Adipocyte (in vitro differentiated cells): ENCODE data around the gene ICAM2.

ENCODE experiments used
- DNase-seq: peaks from one replicate; pipeline ENCODE4 v3.0.0-alpha.2; 2015; ENCODE audit warnings: low read depth
- H3K27me3 ChIP-seq: replicated peaks from 2 replicates; pipeline ENCODE4 v1.7.0; 2013; ENCODE audit warnings: mild to moderate bottlenecking, low read length, moderate library complexity; ENCODE audit not compliant: control insufficient read depth, insufficient read depth
- H3K36me3 ChIP-seq: 2 replicates; pipeline ENCODE4 v1.7.0; 2013; ENCODE audit warnings: low read length, mild to moderate bottlenecking, moderate library complexity; ENCODE audit not compliant: control insufficient read depth, insufficient read depth, severe bottlenecking
- H3K4me1 ChIP-seq: 2 replicates; pipeline ENCODE4 v1.7.0; 2013; ENCODE audit warnings: mild to moderate bottlenecking, low read length, moderate library complexity; ENCODE audit not compliant: control insufficient read depth, insufficient read depth
- H3K4me3 ChIP-seq: 2 replicates; pipeline ENCODE4 v1.7.0; 2013; ENCODE audit warnings: mild to moderate bottlenecking, low read length, moderate library complexity
- H3K9ac ChIP-seq: 2 replicates; pipeline ENCODE4 v1.7.0; 2013; ENCODE audit warnings: mild to moderate bottlenecking, low read length, moderate library complexity
- H3K9me3 ChIP-seq: 2 replicates; pipeline ENCODE4 v1.7.0; 2013; ENCODE audit warnings: mild to moderate bottlenecking, low read length, moderate library complexity; ENCODE audit not compliant: control insufficient read depth

ICAM2 gene

DNA sequence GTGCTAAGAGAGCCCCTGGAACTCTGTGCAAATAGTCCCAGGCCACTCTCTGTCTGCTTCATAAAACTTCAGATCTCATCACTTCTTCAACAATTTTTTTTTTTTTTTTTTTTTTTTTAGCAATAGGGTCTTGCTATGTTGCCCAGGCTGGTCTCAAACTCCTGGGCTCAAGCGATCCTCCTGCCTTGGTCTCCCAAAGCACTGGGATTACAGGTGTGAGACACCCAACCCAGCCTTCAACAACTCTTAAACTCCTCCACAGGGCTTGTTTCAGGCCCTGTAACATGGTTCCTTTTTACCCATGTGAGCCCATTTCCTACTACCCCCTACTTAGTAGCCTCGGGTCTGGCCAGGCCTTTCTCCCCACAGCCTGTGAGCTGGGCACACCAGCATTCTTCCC lies 39.3 kb upstream of the ICAM2 start:
- Histone ChIP-seq H3K4me3 (no peak overlapping the region), H3K27me3 (no peaks in the 10 kb centered on the region), H3K9me3 (no peaks in the 10 kb centered on the region), H3K36me3 (peaks cover 62% of the 10 kb centered on the region), H3K9ac (no peak overlapping the region), H3K4me1 (no peaks in the 10 kb centered on the region)
- DNase-seq = no peak

DNA sequence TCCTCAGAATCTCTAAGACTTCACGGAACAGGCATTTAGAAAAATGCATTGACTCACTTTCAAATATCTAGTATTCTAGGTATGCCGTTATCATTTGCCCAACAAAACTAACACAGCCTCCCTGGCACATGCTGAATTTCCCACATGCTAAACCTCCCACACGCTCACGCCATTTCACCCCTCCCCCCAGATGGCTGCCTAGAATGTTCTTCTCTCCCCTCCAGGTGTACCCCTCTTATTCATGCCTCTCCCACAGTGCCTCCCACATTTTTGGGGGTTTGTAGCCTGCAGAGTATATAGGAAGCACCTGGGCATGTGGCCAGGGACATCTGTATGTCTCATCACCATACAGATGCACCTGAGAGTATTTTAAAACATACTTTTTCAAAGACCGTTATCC lies 38.2 kb upstream of the ICAM2 start:
- Histone ChIP-seq H3K9ac (no peak overlapping the region), H3K27me3 (no peaks in the 10 kb centered on the region), H3K4me3 (no peak overlapping the region), H3K4me1 (no peaks in the 10 kb centered on the region), H3K36me3 (peaks cover 63% of the 10 kb centered on the region), H3K9me3 (no peaks in the 10 kb centered on the region)
- DNase-seq = no peak

DNA sequence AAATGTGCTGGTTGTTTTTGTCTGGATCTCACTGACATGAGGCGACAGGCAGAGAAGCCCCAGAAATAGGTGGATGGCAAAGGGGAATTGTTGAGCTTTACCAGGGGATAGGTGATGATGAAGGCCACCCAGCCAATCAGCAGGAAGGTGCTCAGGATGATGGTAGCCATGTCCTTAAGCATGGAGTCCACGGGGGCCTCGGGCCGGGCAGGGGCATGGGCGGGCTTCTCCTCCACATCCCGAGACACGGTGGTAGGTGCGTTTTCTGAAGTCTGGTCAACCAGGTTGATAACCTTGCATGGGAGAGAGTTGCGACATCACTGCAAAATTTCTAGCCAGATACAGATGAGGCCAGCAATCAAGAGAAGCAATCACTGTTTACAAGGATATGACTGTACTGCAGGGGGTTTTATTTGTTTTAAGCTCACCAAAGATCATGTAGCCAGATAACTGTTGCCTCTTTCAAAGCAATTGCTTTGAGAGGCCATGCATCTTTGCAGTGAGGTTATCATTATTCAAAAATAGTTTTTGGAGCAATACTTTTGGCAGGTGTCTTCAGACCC lies 37.3 kb upstream of the ICAM2 start:
- Histone ChIP-seq H3K9ac (no peak overlapping the region), H3K27me3 (no peaks in the 10 kb centered on the region), H3K4me1 (no peaks in the 10 kb centered on the region), H3K9me3 (no peaks in the 10 kb centered on the region), H3K36me3 (peaks cover 66% of the 10 kb centered on the region), H3K4me3 (no peak overlapping the region)
- no peak for DNase-seq

DNA sequence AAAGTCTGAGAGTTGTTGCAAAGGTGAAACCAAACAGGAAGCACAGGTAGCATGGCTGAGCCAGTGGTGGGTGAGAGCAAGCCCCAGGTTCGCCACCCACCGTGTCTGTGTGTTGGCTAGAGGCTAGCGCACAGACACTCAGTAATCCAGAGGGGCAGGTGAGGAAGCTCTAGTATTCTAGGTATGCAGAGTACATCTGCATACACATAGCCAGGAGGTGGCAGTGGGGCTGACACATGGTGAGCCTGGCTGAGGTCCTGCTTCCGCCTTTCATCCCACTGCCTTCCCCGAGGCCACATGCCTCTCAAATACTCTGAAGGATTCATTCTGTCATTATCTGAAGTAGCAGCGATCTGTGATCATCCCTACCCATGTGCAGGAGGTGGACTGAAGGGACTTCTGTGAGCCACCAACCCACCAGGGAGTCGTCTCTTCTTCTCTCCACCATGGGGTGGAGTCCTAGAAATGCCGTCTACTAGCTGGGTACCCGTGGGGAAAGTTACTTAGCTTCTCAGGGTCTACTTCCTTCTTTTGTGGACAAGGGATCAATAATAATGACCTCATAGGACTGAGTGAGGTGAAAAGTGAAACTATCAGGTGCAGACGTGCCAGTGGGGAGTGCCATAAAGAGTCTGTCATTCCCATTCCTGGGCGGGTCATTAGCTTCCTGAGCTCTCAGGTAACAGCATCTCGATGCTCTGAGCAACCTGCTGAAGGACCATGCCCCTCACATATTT lies 36.0 kb upstream of the ICAM2 start:
- Histone ChIP-seq H3K27me3 (no peaks in the 10 kb centered on the region), H3K4me3 (no peak overlapping the region), H3K4me1 (no peaks in the 10 kb centered on the region), H3K9ac (no peak overlapping the region), H3K9me3 (no peaks in the 10 kb centered on the region), H3K36me3 (peaks cover 75% of the 10 kb centered on the region)
- no peak for DNase-seq

DNA sequence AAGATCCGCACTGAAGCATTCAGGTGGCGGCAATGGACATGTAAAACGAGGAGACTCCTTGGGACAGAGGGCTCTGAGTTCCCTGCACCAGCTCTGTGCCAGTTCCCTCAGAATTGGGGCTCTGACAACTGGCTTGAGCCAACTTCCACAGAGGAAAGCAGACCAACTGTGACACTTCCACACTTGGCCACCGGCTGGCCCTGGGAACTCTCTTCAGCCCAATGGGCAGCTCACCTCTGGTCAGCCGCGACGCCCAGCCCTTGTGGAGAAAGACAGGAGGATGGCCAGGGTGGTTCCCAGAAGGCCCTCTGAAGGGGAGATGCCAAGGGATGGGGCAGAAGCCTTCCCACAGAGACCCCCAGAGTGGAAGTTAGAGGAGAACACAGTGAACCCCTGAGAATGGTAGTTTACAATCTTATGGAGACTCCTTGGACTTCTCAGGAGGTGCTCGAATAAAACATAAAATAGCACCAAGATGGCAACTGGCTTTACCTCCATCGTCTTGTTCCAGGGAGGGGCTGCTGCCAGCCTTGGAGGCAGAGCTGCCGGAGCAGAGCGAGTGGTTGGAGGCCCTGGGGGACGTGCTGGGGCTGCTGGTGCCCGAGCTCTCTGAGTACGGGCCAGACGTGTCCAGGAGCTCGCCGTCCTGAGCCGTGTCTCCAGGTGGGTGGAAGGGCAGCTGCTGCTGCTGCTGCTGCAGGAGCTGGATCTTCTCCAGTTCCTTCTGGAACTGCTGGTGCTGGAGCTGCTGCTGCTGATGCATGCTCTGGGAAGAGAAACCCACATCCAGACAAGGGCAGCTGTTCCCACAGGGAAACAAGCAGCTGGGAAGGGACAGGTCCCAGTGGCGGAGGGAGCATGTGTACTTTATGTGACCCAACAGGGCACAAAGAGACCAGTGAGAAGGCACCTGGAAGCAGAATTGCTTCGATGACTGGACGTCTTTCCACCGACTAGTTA lies 35.0 kb upstream of the ICAM2 start:
- Histone ChIP-seq H3K9ac (no peak overlapping the region), H3K27me3 (no peaks in the 10 kb centered on the region), H3K4me1 (no peaks in the 10 kb centered on the region), H3K4me3 (no peak overlapping the region), H3K36me3 (peaks cover 78% of the 10 kb centered on the region), H3K9me3 (no peaks in the 10 kb centered on the region)
- no peak for DNase-seq

DNA sequence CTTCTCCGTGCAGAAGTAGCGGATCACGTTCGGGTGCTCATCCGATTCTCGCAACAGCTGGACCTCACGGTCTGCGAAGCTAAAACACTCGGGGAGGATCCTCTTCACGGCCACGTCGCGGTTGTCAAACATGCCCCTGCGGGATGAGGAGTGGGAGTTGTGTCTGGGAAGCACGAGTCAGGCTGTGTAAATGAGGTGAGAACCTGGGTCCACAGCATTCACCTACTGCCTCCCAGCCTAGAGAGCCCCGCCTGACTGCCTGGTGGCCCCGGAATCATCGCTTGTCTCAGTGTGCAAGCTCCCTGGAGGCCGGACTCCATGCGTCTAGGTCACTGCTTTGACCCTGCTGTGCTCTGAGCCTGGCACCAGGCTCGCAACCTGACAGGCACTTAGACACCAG lies 33.9 kb upstream of the ICAM2 start:
- no peak for DNase-seq
- no peaks in the 10 kb centered on the region for H3K4me1 ChIP-seq
- no peak overlapping the region for H3K9ac ChIP-seq

DNA sequence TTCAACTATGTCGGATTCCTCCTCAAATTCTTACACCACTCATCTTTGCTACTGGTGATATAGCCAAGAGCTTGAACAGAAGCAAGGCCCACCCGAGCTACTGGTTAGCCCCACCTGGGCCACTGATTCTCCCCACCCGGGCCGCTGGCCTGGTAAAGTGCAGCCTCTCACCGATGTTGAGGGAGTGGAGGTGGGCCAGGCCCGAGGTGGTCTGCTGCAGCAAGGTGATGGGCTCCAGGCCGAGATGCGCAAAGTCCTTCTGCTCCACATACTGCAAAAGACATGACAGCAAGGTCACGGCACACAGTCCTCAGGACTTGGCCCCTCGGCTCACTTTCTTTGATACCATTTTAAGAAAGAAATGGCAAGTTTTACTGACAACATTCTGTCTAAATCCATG lies 32.7 kb upstream of the ICAM2 start:
- Histone ChIP-seq H3K9me3 (no peaks in the 10 kb centered on the region), H3K36me3 (peaks cover 88% of the 10 kb centered on the region), H3K9ac (no peak overlapping the region), H3K4me3 (no peak overlapping the region), H3K27me3 (no peaks in the 10 kb centered on the region), H3K4me1 (no peaks in the 10 kb centered on the region)
- no peak for DNase-seq

More for the DNA sequence above, 33.9 kb upstream of the ICAM2 start:
- Histone ChIP-seq H3K27me3 (no peaks in the 10 kb centered on the region), H3K4me3 (no peak overlapping the region), H3K9me3 (no peaks in the 10 kb centered on the region), H3K36me3 (peaks cover 83% of the 10 kb centered on the region)

DNA sequence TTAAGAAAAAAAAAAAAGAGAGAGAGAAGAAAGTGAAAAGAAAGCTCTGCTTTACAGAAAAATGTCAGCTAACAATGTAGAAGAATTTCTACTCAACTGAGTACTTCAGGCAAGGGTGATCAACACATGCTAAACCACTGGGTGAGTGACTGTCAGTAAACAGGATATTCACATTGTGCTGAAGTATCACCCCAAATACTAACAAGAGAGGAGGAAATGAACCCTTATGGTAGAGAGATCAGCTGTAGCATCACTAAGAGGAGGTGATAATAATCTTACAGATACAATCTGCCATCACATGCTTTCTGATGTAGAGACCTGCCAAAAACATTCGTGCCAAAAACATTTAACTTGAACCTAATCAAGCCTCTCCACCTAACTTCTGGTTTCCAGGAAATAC lies 30.7 kb upstream of the ICAM2 start:
- peaks cover 98% of the 10 kb centered on the region for H3K36me3 ChIP-seq
- H3K4me1 ChIP-seq = no peaks in the 10 kb centered on the region
- no peaks in the 10 kb centered on the region for H3K9me3 ChIP-seq
- no peak for DNase-seq
- H3K27me3 ChIP-seq = no peaks in the 10 kb centered on the region
- no peak overlapping the region for H3K4me3 ChIP-seq
- no peak overlapping the region for H3K9ac ChIP-seq

DNA sequence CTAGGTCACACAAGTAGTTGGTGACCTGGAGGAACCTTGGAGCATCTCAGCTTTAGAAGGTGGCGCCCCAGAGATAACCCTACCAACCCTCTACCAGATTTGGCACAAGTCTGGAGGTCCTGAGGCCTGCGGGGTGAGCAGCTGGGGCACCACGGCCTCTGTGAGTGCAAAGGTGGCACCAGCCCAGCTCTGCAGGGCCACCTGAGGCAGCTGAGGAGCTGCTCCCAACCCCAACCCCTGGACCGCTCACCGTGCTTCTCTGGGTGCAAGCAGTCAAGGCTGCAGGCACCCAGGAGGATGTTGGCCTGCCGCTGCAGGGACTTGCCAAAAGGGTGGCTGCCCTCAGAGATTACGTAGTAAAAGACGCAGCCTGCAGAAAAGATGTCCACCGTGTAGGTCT lies 28.4 kb upstream of the ICAM2 start:
- DNase-seq = no peak
- H3K4me3 ChIP-seq = no peak overlapping the region
- H3K4me1 ChIP-seq = no peaks in the 10 kb centered on the region
- H3K36me3 ChIP-seq = peaks cover 99% of the 10 kb centered on the region
- no peaks in the 10 kb centered on the region for H3K27me3 ChIP-seq
- H3K9ac ChIP-seq = no peak overlapping the region
- H3K9me3 ChIP-seq = no peaks in the 10 kb centered on the region

DNA sequence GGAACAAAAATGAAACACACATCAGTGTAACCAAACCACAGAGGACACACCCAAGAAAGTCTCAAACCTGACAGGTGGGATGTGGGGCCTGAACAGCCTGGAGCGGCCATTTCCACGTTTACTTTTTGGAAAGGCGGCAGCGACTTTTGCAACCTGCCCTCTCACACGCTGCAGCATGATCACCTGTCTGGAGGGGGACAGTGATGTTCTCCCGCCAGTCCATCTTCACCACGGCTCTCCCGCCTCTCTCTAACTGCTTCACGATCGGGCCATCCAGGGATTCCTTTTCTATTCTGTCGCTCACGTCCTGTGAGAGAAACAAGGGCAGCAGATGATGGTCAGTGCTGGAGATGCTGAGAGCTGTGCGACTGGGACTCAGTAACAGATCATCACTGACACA lies 24.7 kb upstream of the ICAM2 start:
- Histone ChIP-seq H3K4me1 (no peaks in the 10 kb centered on the region), H3K27me3 (no peaks in the 10 kb centered on the region), H3K4me3 (no peak overlapping the region), H3K9me3 (no peaks in the 10 kb centered on the region), H3K36me3 (peaks cover 79% of the 10 kb centered on the region), H3K9ac (no peak overlapping the region)
- DNase-seq = no peak

DNA sequence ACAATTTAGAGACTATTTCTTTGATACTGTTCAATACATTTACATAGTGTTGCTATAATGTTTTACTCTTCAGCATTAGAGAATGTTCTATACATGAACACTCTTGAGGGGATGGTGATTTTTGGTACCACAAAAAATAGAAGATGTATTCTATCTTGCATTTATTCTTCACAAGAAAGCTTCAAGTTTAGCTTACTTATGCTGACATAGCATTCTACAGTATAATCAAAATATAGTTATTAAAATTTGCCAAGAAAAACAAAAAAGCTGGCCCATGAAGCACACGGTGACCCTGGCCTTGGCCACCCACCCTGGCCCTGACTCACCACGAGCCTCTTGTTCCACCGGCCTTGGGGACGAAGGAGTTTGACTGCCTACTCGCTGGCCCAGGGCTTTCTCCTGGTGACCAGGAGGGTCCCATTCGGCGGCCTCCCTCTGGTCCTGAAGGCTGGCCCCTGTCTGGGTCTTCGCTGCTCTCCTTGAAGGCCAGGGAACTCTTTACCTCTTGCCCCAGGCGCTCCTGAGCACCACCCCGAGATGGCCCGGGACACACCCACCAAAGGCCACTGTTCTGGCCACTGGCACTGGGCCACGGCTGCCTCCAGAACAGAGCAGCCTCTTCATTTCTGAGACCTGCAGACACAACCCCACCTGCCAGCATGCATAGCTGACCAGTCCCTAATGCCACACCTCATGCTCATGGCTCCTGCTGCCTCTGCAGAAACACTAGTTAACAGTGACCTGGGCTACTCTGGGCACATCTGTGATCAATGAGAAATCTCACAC lies 22.5 kb upstream of the ICAM2 start:
- Histone ChIP-seq H3K4me3 (no peak overlapping the region), H3K4me1 (no peaks in the 10 kb centered on the region), H3K9me3 (no peaks in the 10 kb centered on the region), H3K9ac (no peak overlapping the region), H3K27me3 (no peaks in the 10 kb centered on the region), H3K36me3 (peaks cover 65% of the 10 kb centered on the region)
- DNase-seq = no peak
